ENCODE data around the gene C5orf63.
A peak's percentile ranks its signal among the peaks of the same experiment; 100 is the strongest.
"Not testable (repeated sequence)": the region's sequence is repeated elsewhere in the genome, so short reads cannot be mapped to it uniquely, and the experiment has no call there.

Gene C5orf63

GRCh38 chr5:127072861-127073846, at the start of gene C5orf63:
Gene C5orf63 (minus strand): TSS chr5:127073502. CDS start chr5:127058995, 14,507 bp downstream.
- peak within 1 kb of the TSS; percentile 95 for H3K27ac Mint-ChIP-seq
- H3K4me3 Mint-ChIP-seq, result peak within 1 kb of the TSS; percentile 96
- H3K9me3 Mint-ChIP-seq (ENCODE audit: low read depth), result no peaks in the 10 kb centered on the region
- H3K27me3 Mint-ChIP-seq, result no peaks in the 10 kb centered on the region
- peaks cover 17% of the 10 kb centered on the region for H3K4me1 Mint-ChIP-seq (ENCODE audit: low read depth)
- H3K36me3 Mint-ChIP-seq, result peaks cover 22% of the 10 kb centered on the region

GRCh38 chr5:127112347-127112864, 39.1 kb upstream of the C5orf63 start:
- Mint-ChIP-seq H3K4me3 (no peak overlapping the region), H3K4me1 (ENCODE audit: low read depth) (no peaks in the 10 kb centered on the region), H3K27me3 (peaks cover 12% of the 10 kb centered on the region), H3K9me3 (ENCODE audit: low read depth) (no peaks in the 10 kb centered on the region), H3K36me3 (no peaks in the 10 kb centered on the region), H3K27ac (no peak overlapping the region)

- Mint-ChIP-seq H3K9me3 (ENCODE audit: low read depth) (no peaks in the 10 kb centered on the region), H3K36me3 (peaks cover 5% of the 10 kb centered on the region), H3K4me1 (ENCODE audit: low read depth) (no peaks in the 10 kb centered on the region), H3K4me3 (no peak overlapping the region), H3K27me3 (peaks cover 12% of the 10 kb centered on the region), H3K27ac (no peak overlapping the region)
These were observed 37.8 kb upstream of the C5orf63 start for GRCh38 chr5:127111112-127111511.

- H3K9me3 Mint-ChIP-seq (ENCODE audit: low read depth); H3K4me1 Mint-ChIP-seq (ENCODE audit: low read depth); H3K36me3 Mint-ChIP-seq; H3K4me3 Mint-ChIP-seq; H3K27me3 Mint-ChIP-seq; H3K27ac Mint-ChIP-seq: not testable (repeated sequence)
These were observed 35.4 kb upstream of the C5orf63 start for GRCh38 chr5:127108624-127109260.

GRCh38 chr5:127101935-127102334, 28.6 kb upstream of the C5orf63 start:
- Mint-ChIP-seq H3K4me3 (no peak overlapping the region), H3K4me1 (ENCODE audit: low read depth) (peaks cover 8% of the 10 kb centered on the region), H3K27ac (no peak overlapping the region), H3K27me3 (no peaks in the 10 kb centered on the region), H3K9me3 (ENCODE audit: low read depth) (no peaks in the 10 kb centered on the region), H3K36me3 (peaks cover 3% of the 10 kb centered on the region)

- H3K4me1 Mint-ChIP-seq (ENCODE audit: low read depth), result peaks cover 8% of the 10 kb centered on the region
- peaks cover 3% of the 10 kb centered on the region for H3K36me3 Mint-ChIP-seq
- H3K27ac Mint-ChIP-seq, result no peak overlapping the region
- H3K4me3 Mint-ChIP-seq, result no peak overlapping the region
- no peaks in the 10 kb centered on the region for H3K9me3 Mint-ChIP-seq (ENCODE audit: low read depth)
- no peaks in the 10 kb centered on the region for H3K27me3 Mint-ChIP-seq
These were observed 28.2 kb upstream of the C5orf63 start for GRCh38 chr5:127101533-127101932.

GRCh38 chr5:127098241-127098640, 24.9 kb upstream of the C5orf63 start:
- Mint-ChIP-seq H3K4me1 (ENCODE audit: low read depth) (peaks cover 8% of the 10 kb centered on the region), H3K27ac (no peak overlapping the region), H3K9me3 (ENCODE audit: low read depth) (no peaks in the 10 kb centered on the region)

GRCh38 chr5:127097278-127097677, 24.0 kb upstream of the C5orf63 start:
- Mint-ChIP-seq H3K9me3 (ENCODE audit: low read depth) (no peaks in the 10 kb centered on the region), H3K4me1 (ENCODE audit: low read depth) (peaks cover 8% of the 10 kb centered on the region), H3K27ac (no peak overlapping the region), H3K36me3 (no peaks in the 10 kb centered on the region), H3K4me3 (no peak overlapping the region), H3K27me3 (no peaks in the 10 kb centered on the region)

More at GRCh38 chr5:127098241-127098640, 24.9 kb upstream of the C5orf63 start:
- H3K4me3 Mint-ChIP-seq, result no peak overlapping the region
- H3K36me3 Mint-ChIP-seq, result no peaks in the 10 kb centered on the region
- no peaks in the 10 kb centered on the region for H3K27me3 Mint-ChIP-seq

- Mint-ChIP-seq H3K9me3 (ENCODE audit: low read depth) (no peaks in the 10 kb centered on the region), H3K27ac (no peak overlapping the region), H3K4me1 (ENCODE audit: low read depth) (peaks cover 8% of the 10 kb centered on the region), H3K4me3 (no peak overlapping the region), H3K36me3 (no peaks in the 10 kb centered on the region), H3K27me3 (no peaks in the 10 kb centered on the region)
These were observed 23.2 kb upstream of the C5orf63 start for GRCh38 chr5:127096328-127096993.

- Mint-ChIP-seq H3K36me3 (no peaks in the 10 kb centered on the region), H3K4me3 (no peak overlapping the region), H3K4me1 (ENCODE audit: low read depth) (peaks cover 9% of the 10 kb centered on the region), H3K27ac (no peak overlapping the region), H3K27me3 (no peaks in the 10 kb centered on the region), H3K9me3 (ENCODE audit: low read depth) (no peaks in the 10 kb centered on the region)
These were observed 21.0 kb upstream of the C5orf63 start for GRCh38 chr5:127094161-127094814.

- Mint-ChIP-seq H3K36me3 (no peaks in the 10 kb centered on the region), H3K4me1 (ENCODE audit: low read depth) (peaks cover 11% of the 10 kb centered on the region)
These were observed 19.4 kb upstream of the C5orf63 start for GRCh38 chr5:127092690-127093089.

GRCh38 chr5:127089191-127089590, 15.9 kb upstream of the C5orf63 start:
- Mint-ChIP-seq H3K4me3 (no peak overlapping the region), H3K27ac (no peak overlapping the region), H3K4me1 (ENCODE audit: low read depth) (peaks cover 11% of the 10 kb centered on the region), H3K27me3 (no peaks in the 10 kb centered on the region), H3K9me3 (ENCODE audit: low read depth) (no peaks in the 10 kb centered on the region), H3K36me3 (no peaks in the 10 kb centered on the region)

More at GRCh38 chr5:127092690-127093089, 19.4 kb upstream of the C5orf63 start:
- H3K27ac Mint-ChIP-seq, result no peak overlapping the region
- no peaks in the 10 kb centered on the region for H3K27me3 Mint-ChIP-seq
- H3K9me3 Mint-ChIP-seq (ENCODE audit: low read depth), result no peaks in the 10 kb centered on the region
- no peak overlapping the region for H3K4me3 Mint-ChIP-seq

- no peak overlapping the region for H3K27ac Mint-ChIP-seq
- no peaks in the 10 kb centered on the region for H3K27me3 Mint-ChIP-seq
- no peaks in the 10 kb centered on the region for H3K9me3 Mint-ChIP-seq (ENCODE audit: low read depth)
- no peak overlapping the region for H3K4me3 Mint-ChIP-seq
- H3K4me1 Mint-ChIP-seq (ENCODE audit: low read depth), result peaks cover 11% of the 10 kb centered on the region
- H3K36me3 Mint-ChIP-seq, result no peaks in the 10 kb centered on the region
These were observed 14.9 kb upstream of the C5orf63 start for GRCh38 chr5:127088251-127088650.

- Mint-ChIP-seq H3K4me1 (ENCODE audit: low read depth) (peaks cover 11% of the 10 kb centered on the region), H3K27ac (no peak overlapping the region), H3K4me3 (no peak overlapping the region)
These were observed 13.3 kb upstream of the C5orf63 start for GRCh38 chr5:127086589-127086988.

More at GRCh38 chr5:127086589-127086988, 13.3 kb upstream of the C5orf63 start:
- Mint-ChIP-seq H3K36me3 (no peaks in the 10 kb centered on the region), H3K27me3 (no peaks in the 10 kb centered on the region), H3K9me3 (ENCODE audit: low read depth) (no peaks in the 10 kb centered on the region)

All from activated naive CD8-positive, alpha-beta T cell (primary cell).